ENCODE measurements around the gene ULBP1. TPM values are rescaled to one million over a fixed set of nuclear protein-coding genes. Genes with fewer than 3 reads are reported as not detected.
"Not testable (repeated sequence)": the region's sequence is repeated elsewhere in the genome, so short reads cannot be mapped to it uniquely, and the experiment has no call there.

Gene ULBP1
- total RNA-seq, 1 experiment from 2014 or later, result 0.28 TPM

DNA sequence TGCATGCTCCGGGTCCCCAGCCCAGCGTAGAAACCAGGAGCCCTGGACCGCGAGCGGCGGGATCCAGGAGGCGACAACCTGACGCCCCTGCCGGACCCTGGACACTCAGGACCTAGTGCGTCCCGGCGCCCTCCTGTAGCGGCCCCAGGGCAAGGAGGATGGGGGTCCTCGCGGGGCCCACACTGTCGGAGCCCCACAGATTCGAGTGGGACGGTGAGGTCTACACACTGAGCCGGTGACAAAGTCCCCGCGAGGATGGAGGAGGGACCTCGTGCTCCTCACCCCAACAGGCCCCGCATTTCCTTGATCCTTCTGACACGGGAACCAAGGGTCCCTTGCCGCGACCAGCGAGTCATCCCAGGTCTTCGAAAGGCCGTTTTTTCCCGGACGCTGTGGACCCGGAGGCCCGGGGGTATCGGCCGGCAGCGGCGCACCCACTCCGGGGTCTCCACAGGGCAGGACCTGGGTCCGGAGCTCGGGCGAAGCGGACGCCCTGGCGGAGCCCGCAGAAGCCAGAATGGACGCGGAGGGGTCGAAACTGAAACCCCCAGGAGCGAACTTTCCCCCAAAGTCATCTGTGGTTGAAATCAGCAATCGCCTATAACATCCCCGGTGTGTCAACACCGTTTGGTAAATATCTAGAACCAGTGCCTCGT is 9.3 kb upstream of the ULBP1 start:
- H3K36me3 ChIP-seq (replicated peaks; ENCODE audit: control insufficient read depth, insufficient read depth, low read length); DNase-seq; H3K4me3 ChIP-seq (ENCODE audit: insufficient read depth, low read depth, low read length): not testable (repeated sequence)
- H3K27me3 ChIP-seq (ENCODE audit: control insufficient read depth, insufficient read depth, low read length), result peaks cover 59% of the 10 kb centered on the region

DNA sequence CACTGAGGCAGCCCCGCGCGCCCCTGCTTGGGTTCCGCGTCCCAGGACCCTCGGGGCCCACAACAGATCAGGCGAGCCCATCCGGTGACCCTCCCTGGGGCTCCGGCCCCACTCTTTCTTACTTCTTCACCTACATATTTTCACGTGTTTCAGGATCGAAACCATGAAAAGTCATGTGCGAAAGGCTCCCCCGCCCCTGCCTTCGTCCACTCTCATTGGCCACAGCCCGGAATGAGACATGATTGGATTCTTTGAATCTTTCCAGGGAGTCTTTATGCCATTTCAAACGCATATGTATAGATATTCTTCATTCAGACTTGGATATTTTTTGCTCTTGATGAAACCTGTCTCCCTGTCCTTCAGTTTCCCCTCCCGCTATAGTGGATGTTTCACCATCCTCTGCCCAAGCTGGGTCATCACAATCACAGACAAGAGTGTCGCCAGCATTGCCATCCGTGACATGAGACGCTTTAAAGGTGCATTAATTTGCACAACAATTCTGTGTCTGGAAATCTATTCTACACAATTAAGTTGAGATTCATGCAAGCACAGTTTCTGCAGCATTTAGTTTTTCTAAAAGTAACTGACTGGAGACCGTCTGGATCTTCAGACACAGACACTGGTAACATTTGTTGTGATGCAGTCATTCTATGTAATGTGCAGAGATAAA is 8.6 kb upstream of the ULBP1 start:
- peaks cover 58% of the 10 kb centered on the region for H3K27me3 ChIP-seq (ENCODE audit: control insufficient read depth, insufficient read depth, low read length)
- not testable (repeated sequence) for DNase-seq; H3K36me3 ChIP-seq (replicated peaks; ENCODE audit: control insufficient read depth, insufficient read depth, low read length); H3K4me3 ChIP-seq (ENCODE audit: insufficient read depth, low read depth, low read length)

DNA sequence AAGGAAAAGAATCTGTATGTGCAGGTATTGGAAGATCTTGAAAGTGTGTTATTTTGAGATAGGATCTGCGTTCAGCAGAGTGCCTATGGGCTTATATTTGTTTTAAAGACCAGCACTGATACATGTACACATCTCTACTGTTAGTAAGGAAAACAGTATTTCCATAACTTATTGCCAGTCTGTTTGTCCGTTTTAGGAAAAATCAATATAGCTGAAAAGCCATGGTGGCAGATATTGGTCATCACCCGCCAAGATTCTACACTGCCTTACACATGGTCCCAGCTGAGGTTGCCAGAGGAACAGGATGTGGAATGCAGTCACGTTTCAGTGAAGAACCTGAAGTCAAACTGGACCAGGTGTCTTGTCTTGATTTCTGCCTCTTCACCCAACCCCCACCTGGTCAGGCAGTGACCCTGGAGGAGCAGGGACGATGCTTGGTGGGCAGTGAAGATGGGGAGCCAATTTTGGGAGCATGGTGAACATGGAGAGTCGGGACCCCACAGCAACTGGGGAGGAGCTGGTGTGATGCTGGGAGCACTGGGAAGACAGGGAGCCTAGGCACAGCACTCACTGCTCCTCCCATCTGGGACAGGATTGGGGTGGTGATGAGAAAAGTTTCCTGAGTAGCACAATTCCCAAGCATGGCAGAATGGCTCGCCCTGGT is 8.0 kb upstream of the ULBP1 start:
- not testable (repeated sequence) for H3K36me3 ChIP-seq (replicated peaks; ENCODE audit: control insufficient read depth, insufficient read depth, low read length); DNase-seq; H3K4me3 ChIP-seq (ENCODE audit: insufficient read depth, low read depth, low read length)
- peaks cover 59% of the 10 kb centered on the region for H3K27me3 ChIP-seq (ENCODE audit: control insufficient read depth, insufficient read depth, low read length)

DNA sequence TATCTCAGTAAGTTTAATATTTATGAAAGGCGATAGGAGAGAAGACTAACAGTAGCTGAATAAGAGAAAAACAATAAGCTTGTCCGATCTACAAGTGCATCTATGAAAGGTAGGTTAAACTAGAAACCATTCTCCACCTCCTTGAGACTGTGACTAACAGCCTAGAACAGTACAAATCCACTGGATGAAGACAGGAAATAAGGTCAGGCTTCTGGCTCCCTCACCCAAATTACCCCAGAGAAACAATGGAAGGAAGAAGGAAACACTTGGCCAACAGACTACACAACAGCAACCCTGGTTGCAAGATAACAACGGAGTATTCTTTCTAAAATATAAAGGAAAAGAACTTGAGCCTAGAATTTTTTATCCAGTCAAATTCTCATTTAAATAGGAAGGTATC is 5.6 kb upstream of the ULBP1 start:
- not testable (repeated sequence) for DNase-seq; H3K36me3 ChIP-seq (replicated peaks; ENCODE audit: control insufficient read depth, insufficient read depth, low read length); H3K4me3 ChIP-seq (ENCODE audit: insufficient read depth, low read depth, low read length)
- peaks cover 62% of the 10 kb centered on the region for H3K27me3 ChIP-seq (ENCODE audit: control insufficient read depth, insufficient read depth, low read length)

DNA sequence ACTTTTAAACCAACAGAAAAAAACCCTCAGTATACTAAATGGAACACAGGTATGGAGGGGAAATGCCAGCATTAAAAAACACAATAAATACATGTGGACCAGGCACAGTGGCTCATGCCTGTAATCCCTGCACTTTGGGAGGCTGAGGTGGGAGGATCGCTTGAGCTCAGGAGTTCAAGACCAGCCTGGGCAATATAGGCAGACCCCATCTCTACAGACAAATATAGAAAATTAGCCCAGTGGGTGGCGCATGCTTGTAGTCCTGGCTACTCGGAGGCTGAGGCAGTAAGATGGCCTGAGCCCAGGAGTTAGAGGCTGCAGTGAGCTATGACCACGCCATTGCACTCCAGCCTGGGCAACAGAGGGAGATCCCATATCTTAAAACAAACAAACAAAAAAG is 3.9 kb upstream of the ULBP1 start:
- not testable (repeated sequence) for DNase-seq

DNA sequence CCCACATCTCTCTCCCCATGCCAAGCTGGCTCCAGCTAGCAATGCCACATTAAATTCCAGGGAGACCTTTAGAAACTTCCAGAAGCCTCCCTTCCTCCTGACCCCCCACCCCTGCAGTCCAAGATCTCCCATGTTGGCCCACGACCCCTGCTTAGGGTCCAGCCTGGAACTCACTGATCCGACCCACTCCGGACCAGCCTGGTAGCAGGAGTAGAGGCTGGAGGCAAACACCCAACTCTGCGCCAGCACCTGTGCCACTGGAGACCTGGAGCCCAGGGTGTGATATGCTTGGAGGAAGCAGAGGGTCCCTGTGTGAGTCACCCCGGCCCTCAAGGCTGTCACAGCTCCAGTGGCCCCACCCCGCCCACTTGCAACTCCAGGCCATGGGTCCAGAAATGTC is 3.3 kb upstream of the ULBP1 start:
- no peak overlapping the region for H3K4me3 ChIP-seq (ENCODE audit: insufficient read depth, low read depth, low read length)
- H3K36me3 ChIP-seq (replicated peaks; ENCODE audit: control insufficient read depth, insufficient read depth, low read length), result no peaks in the 10 kb centered on the region
- DNase-seq, result no peak
- H3K27me3 ChIP-seq (ENCODE audit: control insufficient read depth, insufficient read depth, low read length), result peaks cover 63% of the 10 kb centered on the region

More for the DNA sequence above, 3.9 kb upstream of the ULBP1 start:
- H3K4me3 ChIP-seq (ENCODE audit: insufficient read depth, low read depth, low read length); H3K36me3 ChIP-seq (replicated peaks; ENCODE audit: control insufficient read depth, insufficient read depth, low read length): not testable (repeated sequence)
- H3K27me3 ChIP-seq (ENCODE audit: control insufficient read depth, insufficient read depth, low read length), result peaks cover 62% of the 10 kb centered on the region

DNA sequence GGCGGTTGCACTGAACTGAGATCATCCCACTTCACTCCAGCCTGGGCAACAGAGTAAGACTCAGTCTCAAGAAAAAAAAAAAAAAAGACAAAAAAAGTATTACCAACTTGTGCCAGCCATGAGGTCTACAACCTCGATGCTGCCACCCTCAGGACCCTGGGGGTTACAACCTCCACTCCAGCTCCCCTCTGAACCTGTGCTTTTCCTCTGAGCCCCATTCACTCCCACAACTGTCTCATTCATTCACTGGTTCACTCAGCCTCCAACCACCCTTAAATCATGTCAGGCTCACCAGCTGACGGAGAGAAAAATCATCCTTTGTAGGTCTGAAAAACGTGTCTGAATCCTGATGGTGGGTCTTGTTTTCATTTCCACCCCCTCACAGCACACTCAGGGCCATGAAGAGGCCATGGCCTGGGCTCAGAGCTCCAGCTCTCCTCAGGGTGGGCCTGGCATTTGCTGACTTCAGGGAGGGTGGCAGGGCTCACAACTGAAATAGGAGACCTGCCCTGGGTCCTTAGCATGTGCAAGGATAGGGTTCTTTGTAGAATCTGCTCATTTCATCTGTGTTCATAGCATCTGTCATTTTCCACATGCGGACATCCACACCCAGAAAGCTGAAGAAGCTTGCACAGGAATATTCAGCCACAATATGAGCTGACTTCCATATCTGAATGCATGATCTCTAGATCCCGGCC is 1.9 kb upstream of the ULBP1 start:
- Histone ChIP-seq H3K27me3 (ENCODE audit: control insufficient read depth, insufficient read depth, low read length) (peaks cover 64% of the 10 kb centered on the region), H3K36me3 (replicated peaks; ENCODE audit: control insufficient read depth, insufficient read depth, low read length) (no peaks in the 10 kb centered on the region), H3K4me3 (ENCODE audit: insufficient read depth, low read depth, low read length) (no peak overlapping the region)
- DNase-seq, result peak; percentile 80

DNA sequence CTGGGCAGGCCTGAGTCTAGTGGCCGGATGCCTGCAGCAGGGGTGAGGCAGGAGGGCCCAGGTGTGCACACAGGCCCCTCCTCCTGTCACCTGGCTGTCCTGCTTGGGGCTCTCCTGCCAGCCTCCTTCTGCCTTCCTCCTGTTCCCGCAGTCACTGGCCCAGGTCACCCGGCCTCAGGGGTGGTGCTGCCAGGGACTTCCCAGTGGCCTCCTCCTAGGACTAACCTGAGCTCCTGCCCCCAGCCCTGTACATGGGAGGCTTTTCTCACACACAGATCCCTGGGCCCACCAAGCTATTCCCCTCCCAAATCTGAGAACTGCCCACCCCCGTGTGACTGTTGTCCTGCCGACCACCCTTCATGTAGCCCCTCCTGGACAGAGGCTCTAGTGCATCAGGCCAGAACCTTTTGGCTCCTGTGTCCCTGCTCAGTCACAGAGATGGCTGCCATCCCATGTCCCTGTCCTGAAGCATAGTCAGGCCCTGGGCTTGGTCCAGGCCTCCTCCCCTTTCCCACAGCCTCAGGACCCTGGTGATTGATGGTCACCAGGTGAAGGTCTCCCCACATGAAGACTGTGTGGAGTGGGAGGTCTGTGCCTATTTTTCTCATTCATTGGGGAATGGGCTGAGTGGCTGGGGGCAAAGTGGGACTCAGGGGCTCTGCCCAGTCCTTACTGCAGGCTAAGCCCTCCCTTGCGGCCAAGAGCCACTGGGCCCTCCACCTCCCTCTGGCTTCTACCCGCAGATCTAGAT is 1.1 kb upstream of the ULBP1 start:
- no peaks in the 10 kb centered on the region for H3K36me3 ChIP-seq (replicated peaks; ENCODE audit: control insufficient read depth, insufficient read depth, low read length)
- H3K27me3 ChIP-seq (ENCODE audit: control insufficient read depth, insufficient read depth, low read length), result peaks cover 67% of the 10 kb centered on the region
- peak overlapping the region; percentile 47 for H3K4me3 ChIP-seq (ENCODE audit: insufficient read depth, low read depth, low read length)
- no peak for DNase-seq

DNA sequence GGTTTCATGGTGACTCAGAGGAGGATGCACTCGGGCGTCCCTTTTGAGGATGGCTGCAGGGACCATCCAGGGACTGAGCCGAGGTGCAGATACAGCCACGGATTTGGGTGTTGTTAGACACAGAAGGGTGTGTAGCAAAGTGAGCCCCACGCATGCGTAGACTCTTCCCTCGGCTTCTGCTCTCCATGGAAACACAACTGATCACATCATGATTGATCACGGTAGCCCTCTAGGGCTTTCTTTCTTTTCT is 606 bp upstream of the ULBP1 start:
- peak; percentile 72 for DNase-seq
- Histone ChIP-seq H3K27me3 (ENCODE audit: control insufficient read depth, insufficient read depth, low read length) (peaks cover 67% of the 10 kb centered on the region), H3K36me3 (replicated peaks; ENCODE audit: control insufficient read depth, insufficient read depth, low read length) (no peaks in the 10 kb centered on the region), H3K4me3 (ENCODE audit: insufficient read depth, low read depth, low read length) (peak overlapping the region; percentile 47)

DNA sequence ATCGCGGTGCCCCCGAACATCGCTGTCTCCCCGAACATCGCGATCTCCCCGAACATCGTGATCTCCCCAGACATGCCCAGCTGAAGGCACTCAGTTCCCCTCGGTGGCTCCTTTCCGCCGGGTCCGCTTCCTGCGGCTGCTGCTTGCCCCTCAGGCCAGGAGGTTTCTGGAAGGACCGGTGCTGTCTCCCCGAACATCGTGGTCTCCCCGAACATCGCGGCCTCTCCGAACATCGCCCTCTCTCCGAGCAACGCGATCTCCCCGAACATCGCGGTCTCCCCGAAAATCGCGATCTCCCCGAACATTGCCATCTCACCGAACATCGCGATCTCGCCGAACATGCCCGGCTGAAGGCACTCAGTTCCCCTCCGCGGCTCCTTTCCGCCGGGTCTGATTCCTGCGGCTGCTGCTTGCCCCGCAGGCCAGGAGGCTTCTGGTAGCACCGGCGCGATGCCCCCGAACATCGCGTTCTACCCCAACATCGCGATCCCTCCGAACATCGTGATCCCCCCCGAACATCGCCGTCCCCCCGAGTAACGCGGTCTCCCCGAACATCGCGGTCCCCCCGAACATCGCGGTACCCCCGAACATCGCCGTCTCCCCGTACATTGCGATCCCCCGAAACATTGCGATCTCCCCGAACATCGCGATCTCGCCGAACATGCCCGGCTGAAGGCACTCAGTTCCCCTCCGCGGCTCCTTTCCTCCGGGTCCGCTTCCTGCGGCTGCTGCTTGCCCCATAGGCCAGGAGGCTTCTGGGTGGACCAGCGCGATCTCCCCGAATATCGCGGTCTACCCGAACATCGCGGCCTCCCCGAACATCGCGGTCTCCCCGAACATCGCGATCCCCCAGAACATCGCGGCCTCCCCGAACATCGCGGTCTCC is 808 bp downstream of the ULBP1 start:
- H3K36me3 ChIP-seq (replicated peaks; ENCODE audit: control insufficient read depth, insufficient read depth, low read length), result no peaks in the 10 kb centered on the region
- peak overlapping the region; percentile 47 for H3K4me3 ChIP-seq (ENCODE audit: insufficient read depth, low read depth, low read length)
- peaks cover 74% of the 10 kb centered on the region for H3K27me3 ChIP-seq (ENCODE audit: control insufficient read depth, insufficient read depth, low read length)
- DNase-seq, result peak; percentile 73

DNA sequence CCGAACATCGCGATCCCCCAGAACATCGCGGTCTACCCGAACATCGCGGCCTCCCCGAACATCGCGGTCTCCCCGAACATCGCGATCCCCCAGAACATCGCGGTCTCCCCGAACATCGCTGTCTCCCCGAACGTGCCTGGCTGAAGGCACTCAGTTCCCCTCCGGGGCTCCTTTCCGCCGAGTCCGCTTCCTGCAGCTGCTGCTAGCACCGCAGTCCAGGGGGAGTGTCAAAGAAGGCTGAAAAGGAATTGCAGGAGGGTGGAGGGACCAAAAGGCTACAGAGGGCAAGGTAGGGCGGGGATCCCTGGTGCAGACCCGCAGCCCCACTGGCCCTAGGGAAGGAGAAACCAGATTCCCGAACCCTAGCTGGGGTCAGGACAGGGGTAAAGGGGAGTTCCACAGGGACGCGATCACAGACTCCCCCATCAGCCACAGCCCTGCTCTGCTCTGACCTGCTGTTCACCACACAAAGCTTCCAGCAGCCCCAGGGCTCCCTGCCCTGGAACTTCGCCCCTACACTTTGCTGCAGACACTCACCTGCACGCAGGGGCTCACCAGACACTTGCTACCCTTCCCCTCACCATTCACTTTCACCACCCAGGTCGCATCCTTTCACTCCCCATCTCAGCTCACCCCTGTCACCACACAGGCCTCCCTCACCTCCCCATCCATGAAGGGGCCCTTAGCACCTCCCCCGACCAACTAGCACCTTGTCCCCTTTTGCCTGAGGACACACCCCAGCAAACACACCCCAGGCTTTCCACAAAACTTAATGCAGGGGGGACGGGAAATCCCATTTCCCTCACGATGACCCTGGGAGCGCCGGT is 1.7 kb downstream of the ULBP1 start:
- peak; percentile 77 for DNase-seq
- H3K36me3 ChIP-seq (replicated peaks; ENCODE audit: control insufficient read depth, insufficient read depth, low read length), result no peaks in the 10 kb centered on the region
- peaks cover 80% of the 10 kb centered on the region for H3K27me3 ChIP-seq (ENCODE audit: control insufficient read depth, insufficient read depth, low read length)
- peak overlapping the region; percentile 47 for H3K4me3 ChIP-seq (ENCODE audit: insufficient read depth, low read depth, low read length)

DNA sequence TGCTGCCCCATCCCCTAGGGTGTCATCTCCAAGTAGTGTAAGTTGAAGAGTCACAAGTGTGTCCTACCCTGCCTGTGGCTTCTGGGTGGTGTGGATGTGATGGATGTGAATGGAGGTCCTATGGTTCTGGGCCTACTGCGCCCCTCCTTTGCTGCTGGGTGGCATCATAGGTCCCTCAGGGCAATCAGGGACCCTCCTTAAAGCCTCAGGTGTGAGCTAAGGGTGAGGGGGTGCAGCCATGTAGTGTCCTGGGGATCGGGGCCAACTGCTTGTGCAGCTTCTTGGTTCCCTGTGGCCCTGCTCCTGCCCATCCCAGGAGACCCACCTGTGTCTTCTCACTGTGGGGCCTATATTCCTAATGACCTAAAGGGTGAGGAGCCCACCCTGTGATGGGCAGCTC is 2.6 kb downstream of the ULBP1 start:
- H3K36me3 ChIP-seq (replicated peaks; ENCODE audit: control insufficient read depth, insufficient read depth, low read length); DNase-seq; H3K4me3 ChIP-seq (ENCODE audit: insufficient read depth, low read depth, low read length): not testable (repeated sequence)
- H3K27me3 ChIP-seq (ENCODE audit: control insufficient read depth, insufficient read depth, low read length), result peaks cover 77% of the 10 kb centered on the region

DNA sequence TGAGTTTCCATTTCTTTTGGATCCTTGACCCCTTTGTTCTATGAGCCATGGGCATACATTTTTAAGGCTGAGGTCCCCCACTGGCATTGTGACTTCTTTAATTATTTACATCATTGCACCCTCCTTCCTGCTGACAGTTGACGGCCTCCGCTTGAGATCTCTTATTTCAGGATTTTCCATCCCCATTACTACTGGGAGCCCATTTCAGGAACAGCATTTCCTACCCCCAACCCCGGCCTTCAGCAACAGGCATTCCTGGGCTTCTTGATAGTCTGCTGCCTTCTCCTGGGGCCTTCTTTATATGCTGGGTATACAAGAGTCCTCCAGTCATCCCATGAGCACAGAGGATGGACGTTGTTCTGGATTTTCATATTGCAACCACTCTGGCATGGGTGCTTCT is 3.8 kb downstream of the ULBP1 start:
- H3K27me3 ChIP-seq (ENCODE audit: control insufficient read depth, insufficient read depth, low read length), result peaks cover 76% of the 10 kb centered on the region
- no peak for DNase-seq
- H3K4me3 ChIP-seq (ENCODE audit: insufficient read depth, low read depth, low read length), result no peak overlapping the region
- H3K36me3 ChIP-seq (replicated peaks; ENCODE audit: control insufficient read depth, insufficient read depth, low read length), result no peaks in the 10 kb centered on the region

Data from H7 (cell line).